Measurements from ENCODE around the gene ARHGEF10L. TPM values are rescaled to one million over a fixed set of nuclear protein-coding genes. Genes with fewer than 3 reads are reported as not detected.

ARHGEF10L gene
- total RNA-seq, 1 experiment from 2014 or later = 51.7 TPM

GRCh38 chr1:17594026-17594425 lies 54.5 kb downstream of the ARHGEF10L start:
- no peak for DNase-seq (ENCODE audit: low read depth)

GRCh38 chr1:17594690-17595601 lies 55.4 kb downstream of the ARHGEF10L start:
- no peak for DNase-seq (ENCODE audit: low read depth)

- no peak for DNase-seq (ENCODE audit: low read depth)
Observed at GRCh38 chr1:17595602-17595925, 56.1 kb downstream of the ARHGEF10L start.

- no peak for DNase-seq (ENCODE audit: low read depth)
Observed at GRCh38 chr1:17596186-17596585, 56.7 kb downstream of the ARHGEF10L start.

- no peak for DNase-seq (ENCODE audit: low read depth)
Observed at GRCh38 chr1:17596651-17597509, 57.4 kb downstream of the ARHGEF10L start.

- no peak for DNase-seq (ENCODE audit: low read depth)
Observed at GRCh38 chr1:17597651-17598050, 58.2 kb downstream of the ARHGEF10L start.

- no peak for DNase-seq (ENCODE audit: low read depth)
Observed at GRCh38 chr1:17598251-17598650, 58.8 kb downstream of the ARHGEF10L start.

GRCh38 chr1:17599291-17599953 lies 59.9 kb downstream of the ARHGEF10L start:
- no peak for DNase-seq (ENCODE audit: low read depth)

GRCh38 chr1:17599954-17600300 lies 60.4 kb downstream of the ARHGEF10L start:
- DNase-seq (ENCODE audit: low read depth) = no peak

GRCh38 chr1:17600321-17600720 lies 60.8 kb downstream of the ARHGEF10L start:
- DNase-seq (ENCODE audit: low read depth) = no peak

- DNase-seq (ENCODE audit: low read depth) = no peak
Observed at GRCh38 chr1:17601643-17602382, 62.3 kb downstream of the ARHGEF10L start.

GRCh38 chr1:17603091-17603841 lies 63.8 kb downstream of the ARHGEF10L start:
- no peak for DNase-seq (ENCODE audit: low read depth)

GRCh38 chr1:17605582-17606344 lies 66.3 kb downstream of the ARHGEF10L start:
- DNase-seq (ENCODE audit: low read depth) = no peak

- peak; percentile 66 for DNase-seq (ENCODE audit: low read depth)
Observed at GRCh38 chr1:17606826-17607440, 67.4 kb downstream of the ARHGEF10L start.

- DNase-seq (ENCODE audit: low read depth) = no peak
Observed at GRCh38 chr1:17607644-17608581, 68.4 kb downstream of the ARHGEF10L start.

GRCh38 chr1:17609529-17609928 lies 70.0 kb downstream of the ARHGEF10L start:
- DNase-seq (ENCODE audit: low read depth) = no peak

GRCh38 chr1:17610085-17610484 lies 70.6 kb downstream of the ARHGEF10L start:
- no peak for DNase-seq (ENCODE audit: low read depth)

- DNase-seq (ENCODE audit: low read depth) = no peak
Observed at GRCh38 chr1:17610713-17611112, 71.2 kb downstream of the ARHGEF10L start.
